NCI-H2081 treated with DMSO at 0.1 percent for 48 hours (cell line): ENCODE results near the gene PTCHD4.
"Not testable (repeated sequence)": the region's sequence is repeated elsewhere in the genome, so short reads cannot be mapped to it uniquely, and the experiment has no call there.

Experiments used
- DNase-seq: peaks from one replicate; lab custom pipeline; 2025; lab: John Stamatoyannopoulos, UW

PTCHD4 gene

DNA sequence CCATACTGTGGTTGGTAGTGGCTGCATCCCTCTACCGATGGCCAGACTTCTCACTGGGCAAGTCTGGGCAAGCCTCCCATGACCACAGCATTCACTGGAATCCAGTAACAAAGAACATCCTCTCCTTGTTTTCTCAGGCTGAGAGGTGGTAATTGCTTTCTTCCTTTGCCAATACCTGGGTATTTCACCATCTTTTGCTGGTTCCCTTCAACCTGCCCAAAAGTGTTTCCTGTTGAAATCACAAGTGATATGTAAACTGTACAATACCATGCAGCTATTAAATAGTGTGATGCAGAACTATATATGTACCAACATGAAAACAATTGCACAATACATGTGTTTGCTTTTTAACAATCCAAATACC, at the start of gene PTCHD4:
Gene PTCHD4, minus strand, starts transcription at position 55 of the 364 bp plus-strand sequence. CDS start 42,240 bp downstream, outside the sequence.
- DNase-seq: peak; percentile 67

DNA sequence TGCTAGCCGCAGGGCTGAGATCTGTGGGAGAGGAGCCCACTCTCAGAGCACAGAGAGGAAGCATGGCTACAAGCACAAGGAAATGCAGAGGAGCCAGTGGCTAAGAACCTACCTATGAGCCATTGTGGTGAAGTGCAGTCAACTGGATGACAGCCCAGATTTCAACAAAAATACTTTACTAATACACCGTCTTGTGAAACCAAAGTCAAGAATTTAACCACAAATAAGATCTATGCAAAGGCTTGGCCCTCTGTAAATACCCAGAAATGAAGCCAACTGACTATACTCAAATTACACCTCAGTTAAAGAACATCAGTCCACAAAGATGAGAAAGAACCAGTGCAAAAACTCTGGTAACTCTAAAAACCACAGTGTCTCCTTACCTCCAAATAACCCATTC, 40.1 kb upstream of the PTCHD4 start:
- no peak for DNase-seq

DNA sequence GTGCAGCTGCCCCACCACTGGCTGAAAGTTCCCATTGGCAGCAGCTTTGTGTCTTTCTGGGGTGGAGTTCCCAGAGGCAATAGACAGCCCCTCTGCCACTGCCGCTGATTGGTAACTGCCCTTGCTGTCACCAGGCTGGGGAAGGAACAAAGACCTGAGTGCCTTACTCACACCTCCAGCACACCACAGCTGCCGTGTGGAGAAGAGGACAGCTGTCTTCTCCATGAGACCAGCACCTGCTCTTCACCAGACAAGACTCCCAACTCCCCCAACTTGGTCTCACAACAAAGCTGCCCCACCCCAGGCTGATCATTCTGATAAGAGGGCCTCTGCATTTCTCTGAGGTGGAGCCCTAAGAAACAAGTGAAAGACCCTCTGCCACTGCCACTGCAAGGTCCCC, 39.7 kb upstream of the PTCHD4 start:
- DNase-seq: no peak

DNA sequence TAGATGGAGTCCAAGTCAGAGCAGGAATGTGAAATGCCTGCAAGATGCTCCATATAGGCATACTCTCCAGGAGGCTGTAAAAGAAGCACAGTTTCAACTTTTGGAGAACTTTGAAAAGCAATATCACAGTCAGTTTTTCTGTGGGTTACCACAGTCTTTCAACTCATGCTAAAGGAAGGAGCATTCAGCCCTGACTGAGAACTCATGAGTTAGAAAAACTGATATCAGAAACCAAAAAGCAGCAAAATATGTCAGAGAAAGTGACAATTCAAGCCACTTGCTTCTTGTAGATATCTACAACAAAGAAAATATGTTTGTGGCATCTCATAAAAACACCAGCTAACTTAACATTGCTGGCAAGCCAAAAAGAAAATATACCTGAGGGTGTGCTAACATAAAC, 36.1 kb upstream of the PTCHD4 start:
- no peak for DNase-seq

DNA sequence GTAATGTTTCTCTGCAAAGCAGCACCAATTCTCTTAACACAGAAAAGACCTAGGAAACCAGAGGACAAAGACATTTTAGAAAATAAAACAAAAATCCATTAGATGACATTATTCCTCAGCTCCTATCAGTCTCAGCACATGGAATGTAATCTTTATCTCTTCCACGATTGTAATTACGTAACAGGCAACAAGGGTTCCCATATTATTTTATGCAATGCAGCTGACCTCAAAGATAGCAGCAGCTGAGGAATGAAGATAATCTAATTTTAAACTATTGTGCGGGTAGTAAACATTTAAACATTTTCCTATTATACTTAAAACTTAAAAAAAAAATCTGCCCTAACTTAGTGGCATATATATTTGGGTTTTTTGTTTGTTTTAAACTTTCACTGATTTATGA, 33.0 kb upstream of the PTCHD4 start:
- DNase-seq: no peak

DNA sequence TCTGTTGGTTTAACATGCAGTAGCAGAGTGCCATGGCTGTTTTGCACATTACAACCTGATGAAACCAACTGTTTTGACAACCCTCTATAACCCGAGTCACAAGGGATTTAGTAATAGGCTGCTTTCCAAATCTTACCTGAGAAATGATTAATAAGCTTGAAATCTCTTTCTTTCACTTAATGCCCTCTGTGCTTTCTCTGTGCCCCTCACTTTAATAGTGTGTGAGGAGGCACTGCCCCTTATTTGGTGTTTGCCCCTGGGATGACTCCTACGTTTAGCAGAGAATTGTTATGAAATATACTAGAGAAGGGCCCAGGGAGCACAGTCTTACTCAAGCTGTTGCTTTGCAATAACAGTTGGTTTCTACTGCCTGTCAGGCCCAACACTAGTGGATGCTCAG, 31.0 kb upstream of the PTCHD4 start:
- no peak for DNase-seq

DNA sequence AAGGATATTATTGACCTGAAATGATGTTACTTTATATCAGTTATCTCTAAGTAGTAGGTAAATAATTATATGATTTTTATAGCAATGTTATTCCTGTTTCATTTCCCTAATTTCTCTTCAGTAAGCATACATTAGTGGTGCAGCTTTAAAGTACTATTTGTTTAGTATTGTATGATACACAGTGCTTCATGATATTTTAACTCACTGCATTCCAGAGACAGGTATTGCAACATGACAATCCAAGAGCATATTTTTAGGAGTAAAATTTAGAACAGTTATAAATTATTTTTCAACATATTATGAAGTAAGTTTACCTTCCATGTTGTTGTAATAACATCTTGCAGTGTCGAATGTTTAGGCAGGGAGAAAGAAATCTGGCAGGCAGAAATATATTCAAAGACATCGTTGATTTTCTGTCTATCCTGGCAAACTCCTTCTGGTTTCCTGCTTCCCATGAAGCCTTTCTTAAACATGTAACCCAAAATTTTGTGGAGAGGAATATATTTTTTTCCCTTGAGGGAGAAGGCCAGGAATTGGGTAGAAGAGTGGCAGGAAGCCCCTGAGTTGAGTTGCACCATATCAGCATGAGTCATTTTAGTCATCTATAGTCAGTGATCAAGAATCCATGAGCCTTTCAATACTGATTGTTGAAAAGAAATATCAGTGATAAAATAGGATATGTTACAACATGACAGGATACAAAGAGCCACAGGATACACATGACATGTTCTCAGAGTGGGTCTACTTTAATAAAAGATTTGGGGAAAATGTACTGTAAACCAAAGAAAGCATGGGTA, 29.0 kb upstream of the PTCHD4 start:
- DNase-seq: no peak

DNA sequence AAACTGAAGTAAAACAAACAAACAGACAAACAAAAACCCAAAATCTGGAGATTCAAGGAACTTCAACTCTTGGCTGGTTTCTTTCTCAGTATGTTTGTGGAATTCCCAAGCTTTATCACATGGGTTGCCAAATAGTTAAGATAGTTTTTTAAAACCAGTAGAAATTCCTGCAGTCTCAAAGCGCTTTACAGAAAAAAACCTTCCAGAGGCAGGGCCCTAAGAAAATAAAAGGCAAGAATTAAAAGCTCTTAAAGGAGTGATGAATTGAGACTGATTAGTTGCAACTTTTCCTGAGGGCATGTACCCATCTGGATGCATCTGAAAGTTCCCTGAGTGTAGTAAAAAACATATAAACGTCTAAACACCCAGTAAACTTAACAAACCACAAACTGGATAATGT, 25.9 kb upstream of the PTCHD4 start:
- no peak for DNase-seq

DNA sequence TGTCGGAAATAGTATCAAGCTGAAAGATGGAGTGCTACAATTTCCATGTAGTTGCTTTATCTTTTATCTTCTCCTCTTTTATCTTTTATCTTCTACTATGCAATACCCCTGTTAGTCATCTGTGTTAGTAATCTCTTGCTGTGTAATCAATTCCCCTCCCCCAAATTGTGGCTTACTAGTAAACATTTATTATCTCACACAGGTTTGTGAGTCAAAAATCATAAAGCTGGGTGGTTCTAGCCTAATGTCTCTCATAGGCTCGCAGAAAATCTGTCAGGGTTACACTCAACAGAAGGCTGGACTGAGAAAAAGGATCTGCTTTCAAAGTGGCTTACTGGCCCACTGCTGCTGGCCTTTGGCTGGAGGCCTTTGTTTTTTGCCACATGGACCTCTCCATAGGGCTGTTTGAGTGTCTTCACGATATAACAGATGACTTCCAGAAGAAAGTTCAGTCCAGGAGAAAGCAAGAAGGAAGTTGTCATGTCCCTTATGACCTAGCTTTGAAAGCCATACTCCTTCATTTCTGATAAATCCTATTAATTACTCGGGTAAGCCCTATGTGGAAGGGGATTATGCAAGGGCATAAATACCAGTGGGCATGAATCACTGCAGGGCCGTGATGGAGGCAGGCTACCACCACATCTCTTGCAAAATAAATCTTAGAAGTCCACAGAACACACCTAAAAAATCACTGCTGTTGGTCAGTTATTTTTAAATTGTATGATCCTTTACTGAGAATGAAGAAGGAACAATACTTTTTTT, 24.5 kb upstream of the PTCHD4 start:
- no peak for DNase-seq

DNA sequence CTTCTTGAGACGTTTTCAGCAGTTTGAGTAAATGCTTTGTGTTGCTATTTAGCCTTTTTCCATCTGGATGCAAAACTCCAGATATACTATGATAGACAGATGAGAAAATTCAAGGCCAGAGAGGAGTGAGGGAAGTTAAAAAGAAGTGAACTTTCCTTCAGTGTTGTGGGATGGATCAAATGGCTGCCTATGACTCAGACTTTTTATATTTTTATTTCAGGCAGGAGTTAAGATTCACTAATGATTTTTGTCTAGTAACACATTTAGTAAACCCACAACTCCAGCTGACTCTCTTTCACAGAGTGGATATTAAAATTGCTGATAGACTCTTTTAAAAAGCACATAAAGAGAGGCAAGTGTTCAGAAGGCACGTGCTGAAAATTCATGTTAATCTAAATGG, 23.2 kb upstream of the PTCHD4 start:
- DNase-seq: no peak

DNA sequence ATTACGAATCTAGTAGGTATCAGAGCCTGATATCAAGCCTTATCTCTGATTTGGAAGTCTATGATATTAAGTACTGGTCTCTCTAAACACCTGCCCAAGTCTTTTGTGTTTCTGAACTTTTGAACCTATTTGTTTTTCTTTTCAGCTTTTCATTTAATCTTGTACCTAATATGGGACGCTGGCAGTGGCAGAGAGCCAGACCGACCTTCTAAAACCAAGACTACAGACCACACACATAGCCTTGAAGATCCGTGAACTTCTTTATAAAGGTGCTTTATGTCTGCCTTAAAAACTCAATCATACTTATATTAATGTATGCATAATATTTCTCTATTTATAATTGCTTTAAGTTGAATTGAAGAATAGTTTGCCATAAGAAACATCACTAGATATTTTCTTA, 12.6 kb upstream of the PTCHD4 start:
- DNase-seq: no peak

DNA sequence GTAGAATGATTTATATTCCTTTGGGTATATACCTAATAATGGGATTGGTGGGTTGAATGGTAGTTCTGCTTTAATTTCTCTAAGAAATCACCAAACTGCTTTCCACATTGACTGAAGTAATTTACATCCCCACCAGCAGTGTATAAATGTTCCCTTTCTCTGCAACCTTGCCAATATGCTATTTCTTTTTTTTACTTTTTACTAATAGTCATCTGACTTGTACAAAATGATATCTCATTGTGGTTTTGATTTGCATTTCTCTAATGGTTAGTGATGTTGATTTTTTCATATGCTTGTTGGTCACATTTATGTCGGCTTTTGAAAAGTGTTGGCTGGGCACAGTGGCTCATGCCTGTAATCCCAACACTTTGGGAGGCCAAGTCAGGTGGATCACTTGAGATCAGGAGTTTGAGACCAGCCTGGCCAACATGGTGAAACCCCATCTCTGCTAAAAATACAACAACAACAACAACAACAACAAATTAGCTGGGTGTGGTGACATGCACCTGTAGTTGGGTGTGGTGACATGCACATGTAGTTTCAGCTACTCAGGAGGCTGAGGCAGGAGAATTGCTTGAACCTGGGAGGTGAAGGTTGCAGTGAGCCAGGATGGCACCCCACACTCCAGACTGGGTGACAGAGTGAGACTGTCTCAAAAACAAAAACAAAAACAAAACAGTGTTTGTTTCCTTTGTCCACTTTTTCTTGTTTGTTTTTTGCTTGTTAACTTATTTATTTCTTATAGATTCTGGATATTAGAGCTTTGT, 11.2 kb upstream of the PTCHD4 start:
- not testable (repeated sequence) for DNase-seq

DNA sequence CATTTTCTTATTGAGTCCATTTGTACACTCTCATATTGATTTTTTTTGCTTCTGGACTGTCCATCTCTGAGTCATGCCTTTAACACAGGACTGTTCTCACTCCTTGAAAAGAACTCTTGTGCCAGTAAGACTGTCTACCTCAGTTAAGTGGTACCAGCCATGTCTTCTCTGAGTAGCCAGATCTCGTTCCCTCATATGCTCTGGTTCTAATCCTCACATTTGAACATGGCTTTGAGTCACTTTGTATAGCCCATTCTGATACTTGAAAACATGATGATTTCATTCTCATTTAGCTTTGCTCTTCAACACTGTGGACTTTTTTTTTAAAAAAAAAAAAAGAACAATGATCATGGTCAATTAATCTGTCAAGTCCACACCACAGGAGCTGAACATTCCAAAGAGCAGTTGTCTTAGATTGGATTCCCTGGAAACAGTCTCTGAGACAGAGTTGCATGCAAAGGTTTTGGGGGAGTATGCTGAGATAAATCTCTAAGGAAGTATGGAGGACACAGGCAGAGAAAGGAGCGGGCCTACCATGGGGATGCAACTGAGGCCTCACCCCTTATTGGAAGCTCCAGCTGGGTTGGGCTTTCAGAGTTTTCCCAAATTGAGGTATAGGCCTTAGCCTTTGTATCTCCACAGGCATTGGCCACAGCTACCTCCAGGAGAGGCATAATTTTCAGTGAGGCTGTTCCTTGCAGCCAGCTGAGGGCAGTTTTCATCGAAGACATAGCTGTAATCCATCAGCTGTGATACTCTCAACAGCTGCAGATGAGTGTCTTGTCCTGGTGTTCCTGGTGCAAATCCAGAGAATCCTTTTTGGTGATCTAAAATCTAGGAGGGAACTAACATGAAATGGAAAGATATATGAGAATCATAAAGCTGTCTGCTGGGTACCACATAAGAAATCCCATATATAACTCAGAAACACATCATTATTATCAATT, 6.0 kb upstream of the PTCHD4 start:
- no peak for DNase-seq

DNA sequence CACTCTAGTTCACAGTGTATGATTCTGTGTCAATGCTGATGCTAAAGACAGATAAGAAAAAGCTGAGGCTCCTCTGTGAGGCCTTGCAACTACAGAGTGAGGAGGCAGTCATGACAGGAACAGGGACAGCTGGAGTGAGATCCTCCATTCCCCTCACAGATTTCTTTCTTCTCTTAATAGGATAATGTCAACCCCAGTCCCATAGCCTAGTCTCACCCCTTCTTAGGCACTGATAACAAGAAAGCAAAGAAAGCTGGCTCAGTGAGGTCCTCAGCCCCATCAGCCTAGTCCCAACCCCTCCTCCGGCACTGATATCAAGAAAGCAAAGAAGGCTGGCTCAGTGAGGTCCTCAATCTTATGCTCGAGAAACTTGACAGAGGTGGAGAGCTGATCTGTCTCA, 2.1 kb upstream of the PTCHD4 start:
- DNase-seq: no peak

DNA sequence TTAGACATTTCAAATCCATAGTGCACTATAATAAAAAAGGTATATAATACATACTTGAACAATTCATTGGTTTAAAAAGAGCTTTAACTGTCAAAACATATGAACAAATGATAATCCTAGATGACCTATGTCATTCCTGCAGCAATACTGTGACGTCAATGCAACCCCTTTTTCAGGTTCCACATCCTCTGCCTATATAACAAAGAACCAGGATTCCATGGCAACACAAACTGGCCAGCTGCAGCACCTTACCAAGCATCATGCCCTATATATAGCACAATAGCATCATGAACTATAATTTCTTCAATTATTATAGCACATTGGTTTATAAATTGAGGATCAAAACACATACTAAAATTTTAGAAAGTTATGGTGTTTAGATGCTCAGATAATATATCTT, 578 bp upstream of the PTCHD4 start:
- DNase-seq: peak; percentile 18

DNA sequence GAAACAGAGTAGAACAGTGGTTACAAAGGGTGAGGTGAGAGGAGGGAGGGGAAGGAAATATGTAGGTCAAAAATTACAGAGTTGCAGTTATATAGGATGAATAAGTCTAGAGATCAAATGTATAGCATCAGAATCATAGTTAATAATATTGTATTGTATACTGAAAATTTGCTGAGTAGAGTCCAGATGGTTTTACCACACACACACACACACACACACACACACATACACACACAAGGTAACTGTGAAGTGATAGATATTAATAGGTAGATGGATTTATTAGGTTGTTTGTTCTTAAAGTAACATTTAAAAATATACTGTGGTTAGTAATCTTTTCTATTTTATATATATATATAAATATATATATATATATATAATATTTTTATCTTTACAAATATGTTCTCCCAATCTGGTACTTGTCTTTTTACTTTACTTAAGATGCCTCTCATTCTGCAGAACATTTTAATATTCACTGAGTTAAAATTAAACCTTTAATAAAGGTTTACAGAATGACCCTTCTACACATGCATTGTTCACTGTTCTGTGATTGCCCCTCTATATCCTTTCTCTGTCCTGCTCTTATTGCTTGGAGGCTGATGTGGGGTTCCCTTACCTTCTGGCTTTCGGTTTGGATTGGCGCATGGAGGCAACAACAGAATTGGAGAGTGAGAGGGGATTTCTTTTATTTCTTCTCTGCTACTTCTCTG, 408 bp downstream of the PTCHD4 start:
- DNase-seq: no peak

DNA sequence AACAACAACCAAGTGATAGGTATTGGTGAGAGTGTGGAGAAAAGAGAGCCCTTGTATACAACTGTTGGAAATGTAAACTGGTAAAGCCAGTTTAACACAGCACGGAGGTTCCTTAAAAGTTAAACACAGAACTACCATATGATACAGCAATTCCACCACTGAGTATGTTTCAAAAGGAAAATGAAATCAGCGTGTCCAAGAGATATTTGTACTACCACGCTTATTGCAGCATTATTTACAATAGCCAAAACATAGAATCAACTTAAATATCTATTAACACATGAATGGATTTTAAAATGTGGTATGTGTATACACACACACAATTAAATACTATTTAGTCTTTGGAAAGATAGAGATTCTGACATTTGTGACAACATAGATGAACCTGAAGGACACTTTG, 1.1 kb downstream of the PTCHD4 start:
- DNase-seq: no peak

DNA sequence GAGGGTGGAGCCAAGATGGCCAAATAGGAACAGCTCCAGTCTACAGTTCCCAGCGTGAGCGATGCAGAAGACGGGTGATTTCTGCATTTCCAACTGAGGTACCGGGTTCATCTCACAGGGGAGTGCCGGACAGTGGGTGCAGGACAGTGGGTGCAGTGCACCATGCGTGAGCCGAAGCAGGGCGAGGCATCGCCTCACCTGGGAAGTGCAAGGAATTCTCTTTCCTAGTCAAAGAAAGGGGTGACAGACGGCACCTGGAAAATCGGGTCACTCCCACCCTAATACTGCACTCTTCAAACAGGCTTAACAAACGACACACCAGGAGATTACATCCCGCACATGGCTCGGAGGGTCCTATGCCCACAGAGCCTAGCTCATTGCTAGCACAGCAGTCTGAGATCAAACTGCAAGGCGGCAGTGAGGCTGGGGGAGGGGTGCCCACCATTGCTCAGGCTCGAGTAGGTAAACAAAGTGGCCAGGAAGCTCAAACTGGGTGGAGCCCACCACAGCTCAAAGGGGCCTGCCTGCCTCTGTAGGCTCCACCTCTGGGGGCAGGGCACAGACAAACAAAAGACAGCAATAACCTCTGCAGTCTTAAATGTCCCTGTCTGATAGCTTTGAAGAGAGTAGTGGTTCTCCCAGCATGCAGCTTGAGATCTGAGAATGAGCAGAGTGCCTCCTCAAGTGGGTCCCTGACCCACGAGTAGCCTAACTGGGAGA, 8.4 kb downstream of the PTCHD4 start:
- not testable (repeated sequence) for DNase-seq

DNA sequence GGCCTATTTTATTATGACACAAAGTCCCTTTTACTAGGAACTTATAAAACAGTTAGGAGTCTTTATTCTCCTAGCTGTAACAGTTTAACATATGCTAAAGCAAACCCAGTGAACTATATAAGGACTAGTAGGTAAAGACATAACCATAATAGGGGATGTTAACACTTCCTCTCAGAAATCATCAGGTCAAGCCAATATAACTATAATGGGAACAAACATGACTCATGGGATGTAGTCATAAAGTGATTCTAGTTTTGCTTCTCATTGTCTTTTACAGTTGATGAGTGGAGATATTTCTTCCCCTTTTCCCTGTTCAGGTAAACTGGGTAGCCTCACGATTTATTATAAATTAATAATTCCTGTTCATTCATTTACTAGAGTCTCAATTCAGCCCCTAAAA, 9.7 kb downstream of the PTCHD4 start:
- DNase-seq: no peak

DNA sequence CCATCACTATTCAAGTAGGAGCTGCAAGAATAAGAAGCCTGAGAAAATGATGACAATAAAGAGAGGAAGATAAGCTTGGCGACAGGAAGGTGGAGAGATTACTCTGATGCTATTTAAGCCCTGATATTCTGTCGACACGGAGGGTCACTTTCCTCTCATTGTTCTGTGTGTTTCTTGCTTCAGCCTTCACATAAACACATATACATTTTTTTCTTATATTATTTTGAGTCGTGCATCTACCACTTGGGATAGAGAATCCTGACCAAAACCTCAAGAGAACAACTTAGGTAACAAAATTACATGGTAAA, 10.5 kb downstream of the PTCHD4 start:
- no peak for DNase-seq
